DOHH2 (cell line): ENCODE results near the gene ATF6B.

Experiments
- H3F3A ChIP-seq: fragments of 200-600 bp; sonication (generic), shearing (Covaris generic); 2 replicates; pipeline ENCODE4 v1.6.0; 2016; ENCODE audit warnings: antibody characterized with exemption, mild to moderate bottlenecking; ENCODE audit not compliant: control insufficient read depth, insufficient read depth
- H3K27ac ChIP-seq: fragments of 200-600 bp; sonication (generic); 2 replicates; pipeline ENCODE4 v1.5.1; 2014; ENCODE audit warnings: low read depth, mild to moderate bottlenecking, low read length, moderate library complexity
- H3K27me3 ChIP-seq: fragments of 200-600 bp; sonication (generic); 2 replicates; pipeline ENCODE4 v1.6.1; 2014; ENCODE audit warnings: mild to moderate bottlenecking, low read length, mixed read lengths; ENCODE audit not compliant: control insufficient read depth
- H3K36me3 ChIP-seq: fragments of 200-600 bp; sonication (generic); 2 replicates; pipeline ENCODE4 v1.6.1; 2014; ENCODE audit warnings: mild to moderate bottlenecking, low read length, moderate library complexity, mixed read lengths; ENCODE audit not compliant: control insufficient read depth
- H3K4me1 ChIP-seq: fragments of 200-600 bp; sonication (generic); 2 replicates; pipeline ENCODE4 v1.6.1; 2014; ENCODE audit warnings: mild to moderate bottlenecking, low read length, mixed read lengths; ENCODE audit not compliant: control insufficient read depth
- H3K4me2 ChIP-seq: fragments of 200-600 bp; sonication (generic); 2 replicates; pipeline ENCODE4 v1.6.0; 2014; ENCODE audit warnings: mild to moderate bottlenecking, low read length, moderate library complexity
- H3K4me3 ChIP-seq: fragments of 200-600 bp; sonication (generic); 2 replicates; pipeline ENCODE4 v1.5.1; 2014; ENCODE audit warnings: mild to moderate bottlenecking, low read length, mixed read lengths
- H3K79me2 ChIP-seq: fragments of 200-600 bp; sonication (generic); 2 replicates; pipeline ENCODE4 v1.6.1; 2014; ENCODE audit warnings: mild to moderate bottlenecking, low read length, mixed read lengths; ENCODE audit not compliant: control insufficient read depth
- H3K9me2 ChIP-seq: fragments of 200-600 bp; sonication (generic); replicated peaks from 2 replicates; pipeline ENCODE4 v1.6.1; 2014; ENCODE audit warnings: mild to moderate bottlenecking, low read length, mixed read lengths; ENCODE audit not compliant: control insufficient read depth
- H3K9me3 ChIP-seq: fragments of 200-600 bp; sonication (generic); 2 replicates; pipeline ENCODE4 v1.6.1; 2014; ENCODE audit warnings: antibody characterized with exemption, low read length, mixed read lengths; ENCODE audit not compliant: control insufficient read depth, insufficient read depth
- H4K20me1 ChIP-seq: fragments of 200-600 bp; sonication (generic); 2 replicates; pipeline ENCODE4 v1.6.0; 2014; ENCODE audit warnings: low read depth, mild to moderate bottlenecking, antibody characterized with exemption, low read length, moderate library complexity; ENCODE audit not compliant: control insufficient read depth, insufficient read depth
- EZH2phosphoT487 ChIP-seq: fragments of 200-600 bp; sonication (generic); IDR thresholded peaks from 2 replicates; pipeline ENCODE4 v1.6.1; 2017; ENCODE audit warnings: borderline replicate concordance, mild to moderate bottlenecking, antibody characterized with exemption, low read length, moderate library complexity, mixed read lengths
- TF ChIP-seq, protein P1 (sequence below): fragments of 200-600 bp; sonication (generic); IDR thresholded peaks from one replicate; pipeline ENCODE4 v1.5.1; 2014; ENCODE audit warnings: antibody characterized with exemption, mild to moderate bottlenecking, low read depth, low read length; ENCODE audit not compliant: poor library complexity, severe bottlenecking

ATF6B gene

DNA sequence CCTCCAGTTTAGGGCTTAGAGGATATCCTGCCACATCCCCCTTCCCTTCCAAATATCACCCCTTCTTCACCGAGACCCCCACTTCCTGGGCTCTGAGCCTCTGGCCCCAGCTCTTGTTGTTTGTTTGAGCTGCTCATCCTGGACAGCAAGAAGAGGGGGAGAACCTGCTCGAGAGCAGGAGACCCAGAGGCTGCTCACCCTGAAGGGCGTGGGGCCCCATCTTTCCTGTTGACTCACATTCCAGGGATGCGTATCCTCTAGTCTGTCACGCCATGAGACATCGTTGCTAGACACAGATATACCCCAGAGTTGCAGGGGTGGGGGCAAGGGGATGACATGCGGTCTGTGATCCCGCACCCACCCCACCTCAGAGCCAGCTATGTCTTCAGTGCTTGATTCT lies 13.2 kb downstream of the ATF6B start:
- Histone ChIP-seq H3K36me3 (peaks cover 43% of the 10 kb centered on the region), H3K4me1 (peaks cover 7% of the 10 kb centered on the region), H4K20me1 (0 out of 2 replicates have a peak, but pooled peaks cover 2% of the 10 kb centered on the region), H3K4me3 (no peak overlapping the region), H3K79me2 (no peaks in the 10 kb centered on the region), H3K9me3 (no peaks in the 10 kb centered on the region), H3K4me2 (no peak overlapping the region), H3F3A (peaks cover 4% of the 10 kb centered on the region; the same call in 1 of the 2 replicates), H3K27ac (no peak overlapping the region), H3K9me2 (no peaks in the 10 kb centered on the region), H3K27me3 (peaks cover 2% of the 10 kb centered on the region)
- TF ChIP-seq, protein P1, sequence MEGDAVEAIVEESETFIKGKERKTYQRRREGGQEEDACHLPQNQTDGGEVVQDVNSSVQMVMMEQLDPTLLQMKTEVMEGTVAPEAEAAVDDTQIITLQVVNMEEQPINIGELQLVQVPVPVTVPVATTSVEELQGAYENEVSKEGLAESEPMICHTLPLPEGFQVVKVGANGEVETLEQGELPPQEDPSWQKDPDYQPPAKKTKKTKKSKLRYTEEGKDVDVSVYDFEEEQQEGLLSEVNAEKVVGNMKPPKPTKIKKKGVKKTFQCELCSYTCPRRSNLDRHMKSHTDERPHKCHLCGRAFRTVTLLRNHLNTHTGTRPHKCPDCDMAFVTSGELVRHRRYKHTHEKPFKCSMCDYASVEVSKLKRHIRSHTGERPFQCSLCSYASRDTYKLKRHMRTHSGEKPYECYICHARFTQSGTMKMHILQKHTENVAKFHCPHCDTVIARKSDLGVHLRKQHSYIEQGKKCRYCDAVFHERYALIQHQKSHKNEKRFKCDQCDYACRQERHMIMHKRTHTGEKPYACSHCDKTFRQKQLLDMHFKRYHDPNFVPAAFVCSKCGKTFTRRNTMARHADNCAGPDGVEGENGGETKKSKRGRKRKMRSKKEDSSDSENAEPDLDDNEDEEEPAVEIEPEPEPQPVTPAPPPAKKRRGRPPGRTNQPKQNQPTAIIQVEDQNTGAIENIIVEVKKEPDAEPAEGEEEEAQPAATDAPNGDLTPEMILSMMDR: no peak
- TF ChIP-seq EZH2phosphoT487: no peak

DNA sequence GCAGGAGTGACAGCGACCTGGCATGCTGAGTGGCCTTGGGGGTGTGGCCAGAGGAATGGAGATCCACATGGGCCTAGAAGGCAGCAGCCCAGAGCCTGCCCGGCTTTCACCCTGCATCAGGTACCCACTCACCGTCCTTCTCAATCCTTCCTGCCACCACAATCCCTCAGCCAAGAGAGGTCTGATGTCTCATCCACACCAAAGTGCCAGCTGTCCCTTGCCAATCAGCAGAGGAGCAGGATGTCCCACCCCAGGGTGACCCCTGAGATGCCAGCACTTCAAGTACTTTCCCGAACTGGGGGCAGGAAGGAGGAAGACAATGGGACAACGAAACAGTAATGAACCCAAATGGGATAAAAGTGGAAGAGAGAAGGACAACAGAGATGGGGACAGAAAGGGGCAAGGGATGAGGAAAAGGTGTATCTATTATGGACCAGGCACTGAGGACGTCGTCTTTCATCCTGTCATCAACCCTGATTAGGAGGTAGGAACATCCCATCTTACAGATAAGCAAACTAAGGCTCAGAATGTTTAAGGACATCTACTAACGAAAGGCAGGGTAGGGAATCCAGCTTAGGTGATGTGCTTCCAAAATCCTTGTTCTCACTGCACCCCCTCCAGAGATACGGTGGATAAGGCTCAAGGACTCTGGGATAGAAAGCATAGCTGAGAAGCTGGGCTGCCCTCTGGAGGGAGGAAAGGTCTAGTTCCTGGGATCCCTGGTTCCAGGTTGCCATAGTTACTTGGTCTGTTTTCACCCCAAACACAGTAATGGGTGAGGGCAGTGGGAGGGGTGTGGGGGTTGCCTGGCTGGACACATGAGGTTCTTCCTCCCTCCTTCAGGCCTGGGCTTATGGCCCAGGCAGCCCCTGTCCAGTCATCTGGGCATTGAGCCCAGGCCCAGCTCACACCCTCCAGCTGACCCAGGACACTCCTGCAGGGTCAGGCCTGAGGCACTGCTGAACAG lies 14.4 kb downstream of the ATF6B start:
- Histone ChIP-seq H3F3A (no peaks in the 10 kb centered on the region), H3K4me2 (no peak overlapping the region), H3K9me2 (no peaks in the 10 kb centered on the region), H3K4me3 (no peak overlapping the region), H3K4me1 (no peaks in the 10 kb centered on the region), H3K9me3 (no peaks in the 10 kb centered on the region), H3K27ac (no peak overlapping the region), H3K79me2 (no peaks in the 10 kb centered on the region), H4K20me1 (no peaks in the 10 kb centered on the region), H3K36me3 (peaks cover 33% of the 10 kb centered on the region), H3K27me3 (peaks cover 11% of the 10 kb centered on the region)
- no peak for TF ChIP-seq EZH2phosphoT487
- TF ChIP-seq, protein P1: no peak

DNA sequence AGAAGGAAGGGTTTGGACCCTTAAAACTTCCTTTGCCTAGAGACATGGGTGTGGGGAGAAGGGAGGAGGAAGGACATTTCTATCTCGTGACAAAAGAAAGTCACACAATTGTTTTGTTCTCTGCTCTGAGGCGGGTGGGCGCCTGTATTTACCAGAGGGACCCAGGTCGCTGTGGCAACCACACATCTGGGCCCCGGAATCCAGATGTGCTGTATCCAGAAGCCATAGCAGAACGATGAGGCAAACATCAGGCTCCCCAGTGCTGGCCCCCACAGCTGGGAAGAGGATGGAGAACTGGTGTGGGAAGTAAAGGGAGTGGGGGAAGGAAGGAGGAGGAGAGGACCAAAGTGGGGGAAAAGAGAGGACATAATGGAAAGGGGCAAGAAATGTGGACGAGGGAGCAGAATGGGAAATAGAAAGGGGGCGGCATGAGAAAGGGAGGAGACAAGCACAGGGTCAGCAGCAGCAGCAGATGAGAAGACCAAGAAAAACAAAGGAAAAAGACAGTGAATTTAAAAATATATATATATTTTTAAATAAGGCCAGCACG lies 15.5 kb downstream of the ATF6B start:
- no peaks in the 10 kb centered on the region for H3K9me3 ChIP-seq
- H3F3A ChIP-seq: no peaks in the 10 kb centered on the region
- H4K20me1 ChIP-seq: no peaks in the 10 kb centered on the region
- TF ChIP-seq, protein P1: no peak
- TF ChIP-seq EZH2phosphoT487: no peak
- H3K4me2 ChIP-seq: no peak overlapping the region
- no peaks in the 10 kb centered on the region for H3K79me2 ChIP-seq
- peaks cover 20% of the 10 kb centered on the region for H3K27me3 ChIP-seq
- no peak overlapping the region for H3K27ac ChIP-seq
- no peaks in the 10 kb centered on the region for H3K4me1 ChIP-seq
- no peaks in the 10 kb centered on the region for H3K9me2 ChIP-seq
- no peak overlapping the region for H3K4me3 ChIP-seq
- H3K36me3 ChIP-seq: peaks cover 21% of the 10 kb centered on the region
